OCI-LY1 (cell line): Measurements from ENCODE around the gene TEX13A.

Source experiments
- EZH2 ChIP-seq: fragments of 200-600 bp; sonication (generic), shearing (Covaris generic); IDR thresholded peaks from 2 replicates; pipeline ENCODE4 v1.8.0; 2017; ENCODE audit warnings: borderline replicate concordance, mixed run types, mild to moderate bottlenecking, antibody characterized with exemption, low read length, moderate library complexity, mixed read lengths
- TF ChIP-seq, protein P1 (sequence below): fragments of 200-600 bp; sonication (generic), shearing (Covaris generic); IDR thresholded peaks from 2 replicates; pipeline ENCODE4 v1.5.1; 2017; ENCODE audit warnings: mild to moderate bottlenecking, antibody characterized with exemption, low read length, moderate library complexity, mixed read lengths

DNA sequence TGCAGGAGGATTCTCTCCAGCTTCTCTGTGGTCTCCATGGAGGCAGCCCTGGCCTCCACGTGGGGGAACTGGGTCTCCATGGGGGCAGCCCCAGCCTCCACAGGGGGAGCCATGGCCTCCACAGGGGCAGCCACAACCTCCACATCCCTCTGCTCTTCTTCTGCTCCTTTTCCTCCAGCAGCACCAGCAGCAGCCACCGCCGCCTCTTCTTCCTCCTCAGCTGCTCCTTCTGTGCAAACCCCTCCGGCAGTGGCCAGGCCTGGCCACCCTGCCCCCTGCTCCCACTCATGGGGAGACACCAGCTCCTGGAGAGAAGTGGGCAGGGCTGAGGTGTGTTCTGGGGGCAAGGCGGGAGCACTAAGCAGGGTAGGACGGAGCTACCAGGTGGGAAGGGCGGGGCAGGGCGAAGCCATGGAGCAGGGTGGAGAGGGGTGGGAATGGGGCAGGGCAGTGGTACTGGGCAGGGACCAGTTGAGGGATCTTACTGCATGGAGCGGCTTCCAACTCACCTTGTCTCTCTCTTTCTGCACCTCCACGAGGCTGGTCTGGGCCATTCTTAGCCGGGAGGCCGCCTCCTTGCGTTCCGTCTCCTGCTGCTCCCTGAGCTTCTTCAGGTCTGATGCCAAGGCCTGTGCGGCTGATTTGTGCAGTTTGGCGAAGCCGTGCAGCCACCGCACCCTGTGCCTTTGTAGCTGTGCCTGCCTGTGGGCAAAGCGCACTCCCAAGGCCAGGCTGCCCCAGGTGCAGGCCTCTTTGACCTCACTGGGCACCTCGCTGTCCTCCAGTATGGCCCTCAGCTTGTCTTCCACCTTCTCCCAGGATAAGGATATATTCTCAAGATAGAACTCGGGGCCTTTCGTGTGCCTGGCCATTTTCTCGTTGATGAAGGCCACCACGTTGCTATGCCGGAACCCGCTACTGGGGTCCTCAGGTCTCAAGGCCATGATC lies 766 bp downstream of the TEX13A start:
- TF ChIP-seq, protein P1, sequence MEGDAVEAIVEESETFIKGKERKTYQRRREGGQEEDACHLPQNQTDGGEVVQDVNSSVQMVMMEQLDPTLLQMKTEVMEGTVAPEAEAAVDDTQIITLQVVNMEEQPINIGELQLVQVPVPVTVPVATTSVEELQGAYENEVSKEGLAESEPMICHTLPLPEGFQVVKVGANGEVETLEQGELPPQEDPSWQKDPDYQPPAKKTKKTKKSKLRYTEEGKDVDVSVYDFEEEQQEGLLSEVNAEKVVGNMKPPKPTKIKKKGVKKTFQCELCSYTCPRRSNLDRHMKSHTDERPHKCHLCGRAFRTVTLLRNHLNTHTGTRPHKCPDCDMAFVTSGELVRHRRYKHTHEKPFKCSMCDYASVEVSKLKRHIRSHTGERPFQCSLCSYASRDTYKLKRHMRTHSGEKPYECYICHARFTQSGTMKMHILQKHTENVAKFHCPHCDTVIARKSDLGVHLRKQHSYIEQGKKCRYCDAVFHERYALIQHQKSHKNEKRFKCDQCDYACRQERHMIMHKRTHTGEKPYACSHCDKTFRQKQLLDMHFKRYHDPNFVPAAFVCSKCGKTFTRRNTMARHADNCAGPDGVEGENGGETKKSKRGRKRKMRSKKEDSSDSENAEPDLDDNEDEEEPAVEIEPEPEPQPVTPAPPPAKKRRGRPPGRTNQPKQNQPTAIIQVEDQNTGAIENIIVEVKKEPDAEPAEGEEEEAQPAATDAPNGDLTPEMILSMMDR = no peak
- TF ChIP-seq EZH2 = no peak
